ENCODE measurements around the gene CATSPER3.

CATSPER3 gene

GRCh38 chr5:135040333-135041144 lies 72.8 kb downstream of the CATSPER3 start:
- no peak for TF ChIP-seq CTCF (IDR thresholded peaks at IDR 0.05; ENCODE audit: extremely low read depth, missing control alignments)
- DNase-seq (ENCODE audit: low spot score), result no peak

- TF ChIP-seq CTCF (IDR thresholded peaks at IDR 0.05; ENCODE audit: extremely low read depth, missing control alignments), result no peak
- DNase-seq (ENCODE audit: low spot score), result no peak
Observed at GRCh38 chr5:135041145-135041587, 73.5 kb downstream of the CATSPER3 start.

- DNase-seq (ENCODE audit: low spot score), result no peak
- TF ChIP-seq CTCF (IDR thresholded peaks at IDR 0.05; ENCODE audit: extremely low read depth, missing control alignments), result no peak
Observed at GRCh38 chr5:135041726-135042125, 74.0 kb downstream of the CATSPER3 start.

GRCh38 chr5:135042595-135042994 lies 74.9 kb downstream of the CATSPER3 start:
- TF ChIP-seq CTCF (IDR thresholded peaks at IDR 0.05; ENCODE audit: extremely low read depth, missing control alignments), result no peak
- DNase-seq (ENCODE audit: low spot score), result no peak

GRCh38 chr5:135045488-135045887 lies 77.8 kb downstream of the CATSPER3 start:
- no peak for TF ChIP-seq CTCF (IDR thresholded peaks at IDR 0.05; ENCODE audit: extremely low read depth, missing control alignments)
- DNase-seq (ENCODE audit: low spot score), result no peak

GRCh38 chr5:135046661-135047346 lies 79.1 kb downstream of the CATSPER3 start:
- no peak for DNase-seq (ENCODE audit: low spot score)

More at GRCh38 chr5:135046661-135047346, 79.1 kb downstream of the CATSPER3 start:
- no peak for TF ChIP-seq CTCF (IDR thresholded peaks at IDR 0.05; ENCODE audit: extremely low read depth, missing control alignments)
